ENCODE results near the gene RBP3.

The RBP3 gene

GRCh38 chr10:47404446-47404845, 56.3 kb downstream of the RBP3 start:
- TF ChIP-seq ZNF274 (IDR thresholded peaks at IDR 0.05; ENCODE audit: low read depth, low read length) = no peak
- no peak overlapping the region for H3K4me3 ChIP-seq (ENCODE audit: low read length)

GRCh38 chr10:47404937-47405336, 56.8 kb downstream of the RBP3 start:
- TF ChIP-seq ZNF274 (IDR thresholded peaks at IDR 0.05; ENCODE audit: low read depth, low read length) = no peak
- H3K4me3 ChIP-seq (ENCODE audit: low read length) = no peak overlapping the region

- H3K4me3 ChIP-seq (ENCODE audit: low read length) = no peak overlapping the region
- no peak for TF ChIP-seq ZNF274 (IDR thresholded peaks at IDR 0.05; ENCODE audit: low read depth, low read length)
These were observed 57.8 kb downstream of the RBP3 start for GRCh38 chr10:47405857-47406547.

- no peak overlapping the region for H3K4me3 ChIP-seq (ENCODE audit: low read length)
These were observed 58.3 kb downstream of the RBP3 start for GRCh38 chr10:47406548-47406869.

GRCh38 chr10:47406870-47407691, 58.9 kb downstream of the RBP3 start:
- no peak for TF ChIP-seq ZNF274 (IDR thresholded peaks at IDR 0.05; ENCODE audit: low read depth, low read length)
- H3K4me3 ChIP-seq (ENCODE audit: low read length) = no peak overlapping the region

More at GRCh38 chr10:47406548-47406869, 58.3 kb downstream of the RBP3 start:
- TF ChIP-seq ZNF274 (IDR thresholded peaks at IDR 0.05; ENCODE audit: low read depth, low read length) = no peak

Data from GM08714 (cell line).